Ammon's horn (tissue), 1 donor: ENCODE measurements around the gene OSBPL3.

Source experiments
- DNase-seq: peaks from one replicate; pipeline ENCODE4 v3.0.0-alpha.2; 2016; ENCODE audit warnings: low spot score

Gene OSBPL3

DNA sequence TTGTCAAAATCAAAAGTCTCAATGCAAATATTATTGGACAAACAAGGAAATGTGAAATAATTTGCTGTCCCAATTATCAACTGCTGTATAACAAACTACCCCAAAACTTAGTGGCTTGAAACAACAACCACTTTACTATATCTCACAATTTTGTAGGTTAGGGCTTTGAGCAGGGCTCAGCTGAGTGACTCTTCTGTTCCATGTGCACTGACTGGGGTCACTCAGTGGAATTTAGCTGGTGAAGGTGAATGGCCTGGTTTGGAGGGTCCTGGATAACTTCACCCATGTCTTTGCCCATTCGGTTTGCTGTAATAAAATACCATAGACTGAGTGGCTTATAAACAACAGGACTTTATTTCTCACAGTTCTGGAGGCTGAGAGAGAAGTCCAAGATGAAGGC, 219.0 kb downstream of the OSBPL3 start:
- no peak for DNase-seq

DNA sequence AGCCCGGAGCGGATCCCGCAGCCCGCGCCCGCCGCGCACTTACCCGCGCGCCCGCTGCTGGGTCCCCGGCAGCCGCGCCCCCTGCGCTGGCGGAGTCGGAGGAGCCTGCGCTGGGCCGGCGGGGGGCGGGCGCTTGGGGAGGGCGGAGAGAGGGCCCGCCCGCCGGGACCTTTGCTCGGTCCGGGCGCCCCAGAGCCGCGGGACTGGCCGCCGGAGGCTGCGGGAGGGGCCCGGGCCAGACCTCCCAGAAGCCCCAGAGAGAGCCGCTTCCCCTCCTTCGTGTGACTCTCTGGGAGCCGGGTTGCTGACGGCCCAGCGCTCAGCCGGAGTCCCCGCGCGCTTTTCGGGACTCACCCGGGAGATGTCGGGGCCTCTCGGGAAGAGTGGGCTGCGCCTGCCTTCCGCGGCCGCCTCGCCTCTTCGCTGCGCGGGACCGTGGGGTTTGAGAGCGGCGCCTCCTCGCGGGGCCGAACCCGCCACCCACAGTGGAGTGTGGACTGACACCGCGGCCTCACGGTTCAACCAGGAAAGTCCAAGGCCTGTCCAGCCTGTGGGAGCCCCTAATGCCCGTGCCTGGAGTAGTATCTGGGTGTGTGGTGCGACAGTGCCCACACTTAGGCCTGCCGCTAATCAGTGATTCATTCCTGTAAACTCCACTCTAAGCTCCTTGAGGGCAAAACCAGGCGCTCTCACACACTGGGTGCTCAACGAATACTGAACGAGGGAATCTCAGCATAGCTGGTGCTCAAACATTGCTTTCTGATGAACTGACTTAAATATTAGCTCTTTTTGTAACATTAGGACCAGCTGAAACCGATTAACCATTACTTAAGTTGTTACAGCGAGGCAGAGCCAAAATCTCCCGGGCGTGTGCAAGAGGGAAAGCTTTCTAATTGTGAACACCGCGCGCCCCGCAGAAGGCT, 222.4 kb downstream of the OSBPL3 start, which contains the start of gene GSDME:
GSDME (minus strand) TSS at position 112 of the 923 bp plus-strand sequence. CDS start 7,690 bp downstream, outside the sequence.
- peak; percentile 47 for DNase-seq

DNA sequence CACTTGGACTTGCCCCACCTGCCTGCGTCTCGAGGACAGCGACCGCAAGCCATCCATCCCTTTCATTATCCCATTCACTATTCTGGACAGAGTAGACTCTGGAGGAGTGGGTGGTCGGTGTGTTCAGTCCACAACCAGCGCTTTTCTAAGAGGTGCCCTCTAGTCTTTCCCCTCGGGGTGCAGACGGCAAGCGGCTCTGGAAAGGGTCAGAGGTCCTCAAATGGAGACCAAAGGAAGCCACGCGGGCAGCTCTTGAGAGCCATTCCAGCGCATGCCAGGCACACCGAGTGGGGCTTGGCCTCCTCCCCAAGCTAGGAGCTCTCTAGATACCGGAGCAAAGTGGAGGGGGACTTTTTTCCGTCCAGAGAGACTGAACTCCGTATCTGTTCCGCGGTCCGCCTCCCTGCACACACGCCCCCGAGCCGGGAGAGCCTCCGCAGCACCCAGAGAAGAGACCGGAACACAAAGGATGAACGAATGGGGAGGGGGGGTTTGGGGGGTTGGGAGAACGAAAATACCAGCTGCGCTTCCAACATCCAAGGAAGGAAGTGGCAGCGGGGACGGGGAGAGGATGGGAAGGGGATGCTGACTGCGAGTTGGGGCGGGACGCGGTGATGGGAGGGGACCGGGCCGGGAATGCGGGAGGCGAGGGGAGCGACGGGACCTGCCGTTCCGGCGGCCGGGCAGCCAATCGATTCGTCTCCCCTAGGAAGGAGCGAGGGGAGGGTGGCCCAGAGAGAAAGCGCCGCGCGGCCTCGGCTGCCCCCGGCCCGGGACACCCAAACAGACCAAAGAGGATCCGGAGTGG, 223.2 kb downstream of the OSBPL3 start:
- DNase-seq, result peak; percentile 78

DNA sequence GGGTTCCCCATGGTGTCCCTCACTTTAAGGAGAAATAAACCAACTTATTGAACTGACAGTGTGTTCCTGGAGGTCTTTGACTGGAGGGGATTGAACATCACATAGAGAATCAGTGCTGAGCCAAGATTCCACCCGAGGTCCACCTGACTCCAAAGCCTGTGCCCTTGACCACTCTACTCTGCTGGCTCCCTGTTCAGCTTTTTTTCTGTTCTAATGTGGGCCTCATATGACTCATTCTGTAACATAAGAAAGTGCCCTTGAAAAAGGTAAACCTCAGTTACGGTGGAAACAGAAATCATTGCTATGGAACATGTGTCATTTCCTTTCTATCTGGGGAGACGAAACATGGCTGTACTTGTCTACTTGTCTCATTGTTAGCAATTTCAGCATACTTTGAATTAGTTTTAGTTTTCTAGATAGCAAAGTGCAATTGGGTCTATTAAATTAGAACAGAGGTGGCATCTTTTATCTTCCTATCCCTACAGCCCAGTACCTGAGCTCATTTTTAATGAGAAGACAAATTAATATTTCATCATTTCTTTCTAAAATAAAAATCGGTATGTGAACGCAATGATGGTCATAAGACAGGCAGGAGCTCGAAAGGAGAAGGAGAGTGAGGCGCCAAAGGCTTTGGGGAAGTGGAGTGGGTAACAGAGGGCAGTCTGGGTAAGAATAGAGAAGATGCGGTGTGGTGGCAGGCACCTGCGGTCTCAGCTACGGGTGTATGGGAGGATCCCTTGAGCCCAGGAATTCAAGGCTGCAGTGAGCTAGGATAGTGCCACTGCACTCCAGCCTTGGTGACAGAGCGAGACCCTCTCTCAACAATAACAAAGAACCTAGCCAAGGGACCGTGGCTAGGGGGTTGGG, 224.2 kb downstream of the OSBPL3 start:
- peak; percentile 63 for DNase-seq

DNA sequence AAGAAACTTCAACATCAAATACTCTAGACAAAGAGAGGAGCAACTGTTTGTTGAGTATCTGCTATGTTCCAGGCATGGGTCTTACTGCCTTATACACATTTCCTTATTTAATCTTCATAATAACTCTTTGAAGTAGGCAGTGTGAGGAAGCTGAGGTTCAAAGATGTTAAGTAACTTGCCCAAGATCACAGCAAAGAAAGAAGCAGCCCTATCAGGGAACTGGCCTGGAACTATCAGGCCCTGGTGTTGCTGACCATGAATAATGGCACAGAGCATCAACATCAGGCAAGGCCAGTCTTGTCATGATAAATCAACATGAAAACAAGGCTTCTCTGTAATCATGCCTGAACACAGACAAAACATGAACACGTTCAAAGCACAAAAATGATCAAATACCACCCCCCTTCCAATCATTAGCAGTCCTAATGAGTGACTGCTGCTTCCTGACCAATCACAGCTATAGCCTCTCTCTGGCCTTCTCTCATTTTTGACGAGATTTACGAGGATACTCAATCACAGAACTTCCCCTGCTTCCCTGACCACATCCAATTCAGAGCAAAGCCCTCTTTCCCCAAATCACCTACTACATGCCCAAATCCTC, 225.0 kb downstream of the OSBPL3 start:
- no peak for DNase-seq

DNA sequence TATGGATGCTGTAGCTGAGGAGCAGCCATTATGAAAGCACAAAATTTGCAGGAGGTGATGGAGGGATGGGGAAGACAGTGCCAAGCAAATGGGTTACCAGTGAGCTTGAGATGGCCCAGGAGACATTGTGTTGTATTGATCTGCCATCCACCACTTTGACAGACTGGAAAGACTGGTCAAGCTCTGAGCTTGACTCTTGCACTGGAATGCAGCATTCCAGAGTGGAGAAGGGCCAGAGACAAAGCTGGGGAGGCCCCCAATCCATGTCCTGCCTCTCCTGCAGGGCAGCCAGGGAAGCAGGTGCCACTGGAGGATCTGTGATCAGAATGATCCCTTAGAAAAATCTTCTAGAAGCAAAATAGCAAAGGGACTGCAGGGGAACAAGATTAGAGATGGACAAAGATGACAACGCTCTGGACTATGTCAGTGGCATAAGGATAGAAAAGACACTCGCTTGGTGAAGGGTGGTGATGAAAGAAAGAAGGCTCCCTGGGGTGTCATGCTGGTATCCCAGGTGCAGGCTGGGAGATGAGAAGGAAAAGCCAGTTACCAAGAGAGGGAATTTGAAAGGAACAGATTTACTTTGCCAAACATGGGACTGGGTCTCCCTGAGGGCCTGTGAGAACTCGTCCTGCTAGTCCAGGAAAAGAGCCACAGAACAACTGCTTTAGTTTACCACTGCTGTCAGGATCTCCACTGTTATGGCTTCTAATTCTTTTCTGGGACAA, 227.7 kb downstream of the OSBPL3 start:
- no peak for DNase-seq

DNA sequence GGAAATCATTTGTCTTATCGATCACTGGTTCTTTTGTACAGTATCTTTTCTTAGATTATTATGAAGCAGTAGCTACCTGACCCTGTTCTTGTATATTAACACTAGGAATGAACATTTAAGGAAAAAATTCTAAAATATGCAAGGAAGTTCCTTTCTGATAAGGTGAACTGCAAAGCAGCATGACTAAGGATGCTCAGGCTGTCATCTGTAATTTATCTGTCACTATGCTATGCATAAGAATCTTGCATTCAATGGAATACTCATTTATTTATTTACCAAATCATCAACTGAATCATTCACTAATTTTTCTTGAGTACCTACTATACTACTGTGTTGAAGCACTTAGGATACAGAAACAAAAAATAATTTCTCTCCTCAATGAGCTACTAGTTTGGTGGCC, 228.5 kb downstream of the OSBPL3 start:
- no peak for DNase-seq

DNA sequence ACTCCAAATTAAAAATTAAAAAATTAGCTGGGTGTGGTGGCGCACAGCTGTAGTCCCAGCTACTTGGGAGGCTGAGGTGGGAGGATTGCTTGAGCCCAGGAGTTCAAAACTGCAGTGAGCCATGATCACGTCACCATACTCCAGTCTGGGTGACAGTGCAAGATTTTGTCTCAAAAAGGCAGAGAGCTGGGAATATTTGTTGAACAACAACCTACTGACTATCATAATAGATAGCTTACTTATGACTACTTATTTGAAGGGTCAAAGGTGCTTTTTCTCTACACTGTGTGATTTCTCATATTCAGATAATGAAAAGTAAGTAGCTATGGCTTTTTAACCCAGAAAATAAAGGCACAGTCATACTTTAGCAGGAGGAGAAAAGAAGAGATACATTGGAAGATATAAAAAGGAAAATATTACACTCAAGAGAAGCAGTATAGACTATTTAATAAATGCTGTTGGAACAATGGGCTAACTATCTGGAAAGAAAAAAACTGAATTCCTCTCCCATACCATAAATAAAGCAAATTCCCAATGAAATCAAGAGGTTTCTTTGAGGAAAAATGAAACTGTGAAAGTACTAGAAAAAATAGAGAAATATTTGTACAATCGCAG, 229.4 kb downstream of the OSBPL3 start:
- no peak for DNase-seq

DNA sequence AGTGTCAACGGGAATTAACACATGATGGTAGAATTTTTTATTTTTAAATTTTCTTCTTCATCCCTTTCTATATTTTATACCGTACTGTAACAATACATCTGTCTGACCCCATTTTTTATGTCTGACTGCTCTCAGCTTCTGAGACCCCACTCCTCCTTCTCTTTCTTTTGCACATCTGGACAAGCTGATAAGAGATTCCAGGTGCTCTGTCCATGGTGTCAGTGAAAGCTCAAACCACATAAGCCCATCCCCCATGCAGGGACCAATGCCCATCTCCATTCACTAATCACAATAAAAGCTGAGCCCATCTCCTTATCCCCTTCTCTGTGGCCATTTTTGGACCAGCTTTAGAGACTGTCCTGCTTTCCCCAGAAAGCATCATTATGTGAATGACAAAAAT, 231.5 kb downstream of the OSBPL3 start:
- DNase-seq, result no peak
